CD14-positive monocyte (primary cell): ENCODE measurements around the gene CERS2. TPM values are rescaled to one million over a fixed set of nuclear protein-coding genes. Genes with fewer than 3 reads are reported as not detected.

ENCODE experiments used
- DNase-seq, 3 donors: peaks; one replicate each; pipeline ENCODE4 v3.0.0-alpha.2; 2011 to 2022
- H2AFZ ChIP-seq: 2 replicates; pipeline ENCODE4 v1.6.0; 2012; ENCODE audit warnings: mild to moderate bottlenecking, low read depth, low read length, inconsistent platforms; ENCODE audit not compliant: insufficient read depth, poor library complexity, severe bottlenecking
- H3K27ac ChIP-seq, 2 donors: 1 replicate in 1 of 2; 2 replicates in 1 of 2; pipeline ENCODE4 v1.5.1; 2012 to 2013; ENCODE audit warnings: low read length in 2 of 2, control low read depth in 1 of 2, inconsistent platforms in 1 of 2, low read depth in 1 of 2, mild to moderate bottlenecking in 1 of 2
- H3K27me3 ChIP-seq, 2 donors: one replicate each; pipeline versions ENCODE4 v1.6.0 to v1.6.1; 2011 to 2013; ENCODE audit warnings: low read length in 2 of 2; ENCODE audit not compliant: control insufficient read depth in 2 of 2, insufficient read depth in 2 of 2
- H3K36me3 ChIP-seq, 2 donors: replicated peaks in 1 of 2; 1 replicate in 1 of 2; 2 replicates in 1 of 2; pipeline versions ENCODE4 v1.5.1 to v1.6.1; 2012 to 2013; ENCODE audit warnings: low read length in 2 of 2, control low read depth in 1 of 2, inconsistent platforms in 1 of 2, mild to moderate bottlenecking in 1 of 2; ENCODE audit not compliant: insufficient read depth in 2 of 2, control insufficient read depth in 1 of 2
- H3K4me1 ChIP-seq, 2 donors: 1 replicate in 1 of 2; 2 replicates in 1 of 2; pipeline versions ENCODE4 v1.5.1 to v1.6.1; 2012 to 2013; ENCODE audit warnings: low read length in 2 of 2, control low read depth in 1 of 2, inconsistent platforms in 1 of 2, mild to moderate bottlenecking in 1 of 2, moderate library complexity in 1 of 2; ENCODE audit not compliant: insufficient read depth in 2 of 2, control insufficient read depth in 1 of 2
- H3K4me2 ChIP-seq: replicated peaks from 2 replicates; pipeline ENCODE3; 2012; ENCODE audit warnings: low read length, moderate library complexity, mild to moderate bottlenecking; ENCODE audit not compliant: poor library complexity, severe bottlenecking; ENCODE audit errors: extremely low read depth
- H3K4me3 ChIP-seq, 3 experiments: fragments of 200-600 bp in 1 of 3; sonication (generic) in 1 of 3; replicated peaks in 1 of 3; 1 replicate in 2 of 3; 2 replicates in 1 of 3; pipeline ENCODE4 v1.5.1; 2011 to 2013; ENCODE audit warnings: low read length in 3 of 3, mild to moderate bottlenecking in 3 of 3, control low read depth in 2 of 3, low read depth in 2 of 3, inconsistent platforms in 1 of 3, moderate library complexity in 1 of 3
- H3K79me2 ChIP-seq: 2 replicates; pipeline ENCODE4 v1.6.0; 2012; ENCODE audit warnings: mild to moderate bottlenecking, control low read depth, inconsistent platforms, low read length, moderate library complexity; ENCODE audit not compliant: insufficient read depth
- H3K9ac ChIP-seq: 2 replicates; pipeline ENCODE4 v1.6.0; 2017; ENCODE audit warnings: low read length, mild to moderate bottlenecking; ENCODE audit not compliant: insufficient read depth, poor library complexity, severe bottlenecking
- H3K9me3 ChIP-seq, 2 donors: replicated peaks in 1 of 2; 1 replicate in 1 of 2; 2 replicates in 1 of 2; pipeline versions ENCODE4 v1.5.1 to v1.6.1; 2012 to 2013; ENCODE audit warnings: low read length in 2 of 2, control low read depth in 1 of 2; ENCODE audit not compliant: control insufficient read depth in 1 of 2, insufficient read depth in 1 of 2
- H4K20me1 ChIP-seq: 2 replicates; pipeline ENCODE4 v1.6.0; 2012; ENCODE audit warnings: mild to moderate bottlenecking, low read length, control low read depth, moderate library complexity; ENCODE audit not compliant: insufficient read depth
- H3K27ac Mint-ChIP-seq, 7 donors: one replicate each; pipeline ENCODE4 v1.8.0; 2020; ENCODE audit warnings: mild to moderate bottlenecking in 7 of 7, mixed read lengths in 7 of 7, moderate library complexity in 6 of 7, inconsistent platforms in 2 of 7
- H3K27me3 Mint-ChIP-seq, 3 donors: one replicate each; pipeline ENCODE4 v1.8.0; 2021 to 2022; ENCODE audit warnings: low read depth in 3 of 3, mild to moderate bottlenecking in 3 of 3, mixed read lengths in 3 of 3, moderate library complexity in 3 of 3, inconsistent platforms in 1 of 3
- H3K36me3 Mint-ChIP-seq, 2 donors: one replicate each; pipeline ENCODE4 v1.8.0; 2020; ENCODE audit warnings: mixed read lengths in 2 of 2, inconsistent platforms in 1 of 2, mild to moderate bottlenecking in 1 of 2
- H3K4me1 Mint-ChIP-seq: one replicate; pipeline ENCODE4 v1.8.0; 2020; ENCODE audit warnings: mild to moderate bottlenecking, mixed read lengths
- H3K4me3 Mint-ChIP-seq, 2 donors: one replicate each; pipeline ENCODE4 v1.8.0; 2020; ENCODE audit warnings: mild to moderate bottlenecking in 2 of 2, mixed read lengths in 2 of 2, moderate library complexity in 1 of 2
- H3K9me3 Mint-ChIP-seq, 7 donors: one replicate each; pipeline ENCODE4 v1.8.0; 2020 to 2022; ENCODE audit warnings: mixed read lengths in 7 of 7, mild to moderate bottlenecking in 6 of 7, moderate library complexity in 6 of 7, inconsistent platforms in 2 of 7
- WGBS: methylation state at CpG from one replicate; pipeline ENCODE4 v1.1.5; 2013; ENCODE audit warnings: missing lambda C conversion rate; ENCODE audit not compliant: insufficient coverage; 5-methylcytosine and 5-hydroxymethylcytosine counted together
- intact Hi-C, 2 donors: fragments of 100-400 bp; cut with micrococcal nuclease; formaldehyde crosslinking; loops; one replicate each; pipeline versions ENCODE4 v1.15.0 to v1.15.1; 2023
- polyA plus RNA-seq, 3 donors: library from polyadenylated mRNA; depleted of rRNA in 1 of 3; unstranded in 2 of 3; stranded (reverse) in 1 of 3; fragments of 300-500 nt in 2 of 3; fragments of >200 nt in 1 of 3; fragmentation: Illumina TruSeq in 2 of 3; gene quantifications; 1 replicate in 2 of 3; 2 replicates in 1 of 3; pipeline ENCODE4 v1.2.3, GENCODE V29; 2012 to 2021
- TF ChIP-seq, protein P1 (sequence below): fragments of 200-600 bp; IDR thresholded peaks from one replicate; pipeline ENCODE4 v1.8.0; 2022; ENCODE audit warnings: antibody characterized with exemption, mild to moderate bottlenecking

Gene CERS2
- polyA plus RNA-seq, 3 donors, result 152 to 224 (median 200) TPM

DNA sequence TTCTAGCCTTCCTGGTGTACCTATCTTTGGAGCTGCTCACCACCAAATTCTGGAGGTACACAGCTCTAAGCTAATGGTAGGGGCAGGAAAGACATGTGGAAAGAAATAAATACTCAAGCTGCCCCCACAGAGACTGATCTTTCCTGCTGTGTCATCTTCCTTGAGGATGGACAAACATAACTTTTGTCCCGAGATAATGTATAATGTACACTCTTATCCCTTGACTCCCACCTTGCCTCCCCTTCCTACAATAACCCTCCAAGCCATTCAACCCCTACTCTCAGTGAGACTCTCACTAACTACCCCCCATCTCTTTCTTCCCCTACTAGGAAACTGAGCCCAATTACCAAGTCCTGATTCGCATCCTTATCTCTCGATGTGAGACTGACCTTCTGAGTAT lies 19.6 kb upstream of the CERS2 start:
- no peak overlapping the region for H3K4me2 ChIP-seq
- no peaks in the 10 kb centered on the region for H3K27me3 ChIP-seq
- intact Hi-C loops, result no loop called here
- no peak overlapping the region for H3K27ac ChIP-seq
- Mint-ChIP-seq H3K9me3 (peaks cover 0 to 3% (median 0%) of the 10 kb centered on the region in 7 donors), H3K36me3 (peaks cover 44 to 46% of the 10 kb centered on the region in 2 donors), H3K27me3 (peaks cover 0 to 2% (median 2%) of the 10 kb centered on the region in 3 donors), H3K4me1 (peaks cover 11% of the 10 kb centered on the region), H3K4me3 (no peak overlapping the region), H3K27ac (peak overlapping the region in 1 of 7 donors; percentile 12)
- no peak overlapping the region for H3K4me3 ChIP-seq
- no peak overlapping the region for H2AFZ ChIP-seq
- H4K20me1 ChIP-seq, result peaks cover 8% of the 10 kb centered on the region
- peaks cover 28 to 40% of the 10 kb centered on the region in 2 donors for H3K36me3 ChIP-seq
- no peak overlapping the region for H3K9ac ChIP-seq
- peaks cover 5% of the 10 kb centered on the region in 2 donors for H3K4me1 ChIP-seq
- TF ChIP-seq, protein P1, sequence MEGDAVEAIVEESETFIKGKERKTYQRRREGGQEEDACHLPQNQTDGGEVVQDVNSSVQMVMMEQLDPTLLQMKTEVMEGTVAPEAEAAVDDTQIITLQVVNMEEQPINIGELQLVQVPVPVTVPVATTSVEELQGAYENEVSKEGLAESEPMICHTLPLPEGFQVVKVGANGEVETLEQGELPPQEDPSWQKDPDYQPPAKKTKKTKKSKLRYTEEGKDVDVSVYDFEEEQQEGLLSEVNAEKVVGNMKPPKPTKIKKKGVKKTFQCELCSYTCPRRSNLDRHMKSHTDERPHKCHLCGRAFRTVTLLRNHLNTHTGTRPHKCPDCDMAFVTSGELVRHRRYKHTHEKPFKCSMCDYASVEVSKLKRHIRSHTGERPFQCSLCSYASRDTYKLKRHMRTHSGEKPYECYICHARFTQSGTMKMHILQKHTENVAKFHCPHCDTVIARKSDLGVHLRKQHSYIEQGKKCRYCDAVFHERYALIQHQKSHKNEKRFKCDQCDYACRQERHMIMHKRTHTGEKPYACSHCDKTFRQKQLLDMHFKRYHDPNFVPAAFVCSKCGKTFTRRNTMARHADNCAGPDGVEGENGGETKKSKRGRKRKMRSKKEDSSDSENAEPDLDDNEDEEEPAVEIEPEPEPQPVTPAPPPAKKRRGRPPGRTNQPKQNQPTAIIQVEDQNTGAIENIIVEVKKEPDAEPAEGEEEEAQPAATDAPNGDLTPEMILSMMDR, result no peak
- WGBS, result 64% methylated on average over 1 of the region's 3 CpGs
- no peak for DNase-seq
- H3K9me3 ChIP-seq, result no peaks in the 10 kb centered on the region
- H3K79me2 ChIP-seq, result no peaks in the 10 kb centered on the region

DNA sequence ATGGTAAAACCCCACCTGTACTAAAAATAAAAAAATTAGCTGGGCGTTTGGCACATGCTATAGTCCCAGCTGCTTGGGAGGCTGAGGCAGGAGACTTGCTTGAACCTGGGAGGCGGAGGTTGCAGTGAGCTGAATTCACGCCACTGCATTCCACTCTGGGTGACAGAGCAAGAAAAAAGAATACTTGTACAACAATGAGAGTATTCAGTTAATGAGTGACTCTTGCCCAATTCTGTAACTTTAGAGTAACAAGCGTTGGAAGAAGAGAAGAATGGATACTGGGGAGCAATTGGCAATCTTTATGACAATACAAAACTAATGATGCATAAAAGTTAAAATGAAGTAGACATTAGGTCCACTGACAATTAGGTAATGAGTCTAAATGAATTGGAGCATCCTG lies 18.0 kb upstream of the CERS2 start:
- Mint-ChIP-seq H3K4me1 (peaks cover 6% of the 10 kb centered on the region), H3K27me3 (peaks cover 0 to 2% (median 2%) of the 10 kb centered on the region in 3 donors), H3K4me3 (no peak overlapping the region), H3K36me3 (peaks cover 28 to 30% of the 10 kb centered on the region in 2 donors), H3K9me3 (peaks cover 0 to 3% (median 0%) of the 10 kb centered on the region in 7 donors), H3K27ac (peak overlapping the region in 1 of 7 donors; percentile 20)
- no peak for DNase-seq
- WGBS, result no CpG with 5 or more reads among the region's 4 CpGs
- no peak overlapping the region for H3K27ac ChIP-seq
- no peaks in the 10 kb centered on the region for H3K4me1 ChIP-seq
- H3K4me2 ChIP-seq, result no peak overlapping the region
- intact Hi-C loops, result no loop called here
- H2AFZ ChIP-seq, result no peak overlapping the region
- H3K79me2 ChIP-seq, result no peaks in the 10 kb centered on the region
- H3K9ac ChIP-seq, result no peak overlapping the region
- H3K27me3 ChIP-seq, result no peaks in the 10 kb centered on the region
- TF ChIP-seq, protein P1, result no peak
- H3K4me3 ChIP-seq, result no peak overlapping the region
- no peaks in the 10 kb centered on the region for H3K9me3 ChIP-seq
- H4K20me1 ChIP-seq, result peaks cover 8% of the 10 kb centered on the region
- peaks cover 19 to 24% of the 10 kb centered on the region in 2 donors for H3K36me3 ChIP-seq
